ENCODE measurements around the gene LPIN2. TPM values are rescaled to one million over a fixed set of nuclear protein-coding genes. Genes with fewer than 3 reads are reported as not detected.

The LPIN2 gene
- total and polyA plus RNA-seq, 5 donors from 2014 or later, result 39.3 to 61.2 (median 48.2) TPM

DNA sequence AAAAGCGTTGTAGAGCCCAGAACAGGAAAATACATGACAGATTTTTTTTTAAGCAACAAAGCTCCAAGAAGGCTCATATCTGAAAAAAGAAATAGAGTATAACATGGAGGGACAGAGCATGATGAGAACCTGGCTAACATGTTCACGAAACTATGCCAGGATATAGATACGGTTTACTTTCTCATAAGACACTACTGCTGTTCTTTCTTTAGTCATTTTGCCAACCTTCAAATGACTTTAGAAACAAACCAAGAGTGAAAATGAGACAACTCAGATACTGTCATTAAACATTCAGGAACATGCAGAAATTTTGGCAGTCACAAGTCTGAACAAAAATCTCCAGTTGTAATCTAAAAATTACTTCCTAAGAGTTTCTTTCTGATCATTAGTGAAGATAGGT, 14.3 kb downstream of the LPIN2 start:
- no peaks in the 10 kb centered on the region for H3K27me3 Mint-ChIP-seq
- Histone ChIP-seq H3K27me3 (ENCODE audit: control insufficient read depth, insufficient read depth, low read length) (no peaks in the 10 kb centered on the region), H3K9me3 (ENCODE audit: control insufficient read depth in 2 of 2, low read length in 2 of 2) (no peaks in the 10 kb centered on the region), H3K4me1 (ENCODE audit: control insufficient read depth, insufficient read depth, low read length, poor library complexity, severe bottlenecking) (peaks cover 19% of the 10 kb centered on the region), H3K27ac (ENCODE audit: insufficient read depth, low read length, poor library complexity, severe bottlenecking) (no peak overlapping the region), H3K4me3 (ENCODE audit: low read depth, low read length) (peak overlapping the region; percentile 17), H3K36me3 (ENCODE audit: control insufficient read depth, insufficient read depth, low read length) (no peaks in the 10 kb centered on the region)
- no peaks in the 10 kb centered on the region for H3K9me3 Mint-ChIP-seq
- H3K4me3 Mint-ChIP-seq, result peak overlapping the region in 2 of 4 donors; percentile 41 to 44
- DNase-seq, result no peak
- no peaks in the 10 kb centered on the region for H3K36me3 Mint-ChIP-seq
- no peak for ATAC-seq (ENCODE audit: low read depth in 2 of 2)
- peak overlapping the region in 2 of 3 donors; percentile 79 to 82 for H3K27ac Mint-ChIP-seq
- peaks cover 17 to 53% (median 36%) of the 10 kb centered on the region in 4 donors for H3K4me1 Mint-ChIP-seq

DNA sequence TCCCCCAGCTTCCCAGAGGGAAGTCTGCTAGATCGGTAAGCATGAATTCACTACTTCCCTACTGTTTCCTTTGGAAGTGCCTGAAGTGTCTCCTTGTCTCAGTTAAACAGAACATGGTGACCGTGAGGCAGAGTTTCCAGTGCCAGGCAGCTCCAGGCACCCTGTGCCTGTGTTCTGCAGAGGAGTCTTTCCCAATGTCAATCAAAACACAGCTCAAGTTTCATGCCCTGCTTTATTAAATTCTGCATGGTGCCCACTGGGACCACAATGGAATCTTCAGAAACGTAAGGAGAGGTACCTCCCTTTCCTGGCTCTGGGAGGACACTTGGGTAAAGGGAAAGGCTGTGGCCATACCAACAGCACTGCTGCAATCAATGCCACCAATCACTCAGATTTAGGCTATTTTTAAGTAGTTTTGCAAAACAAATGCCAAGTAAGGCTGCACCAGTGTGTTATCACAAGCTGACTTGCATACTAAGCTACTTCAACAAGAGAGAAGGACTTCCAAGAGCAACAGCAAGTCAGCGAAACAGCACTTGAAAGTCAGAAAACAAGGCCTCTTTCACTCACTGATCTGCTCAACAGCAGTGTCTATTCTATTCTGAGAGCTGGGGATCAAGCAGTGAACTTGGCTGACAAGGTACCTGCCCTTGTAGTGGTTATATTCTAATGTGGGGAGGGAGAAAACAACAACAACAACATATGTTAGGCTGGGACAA, 14.9 kb downstream of the LPIN2 start:
- H3K4me1 ChIP-seq (ENCODE audit: control insufficient read depth, insufficient read depth, low read length, poor library complexity, severe bottlenecking), result peaks cover 19% of the 10 kb centered on the region
- ATAC-seq (ENCODE audit: low read depth in 2 of 2) (no peak), DNase-seq (no peak)
- no peaks in the 10 kb centered on the region for H3K27me3 ChIP-seq (ENCODE audit: control insufficient read depth, insufficient read depth, low read length)
- no peak overlapping the region for H3K27ac ChIP-seq (ENCODE audit: insufficient read depth, low read length, poor library complexity, severe bottlenecking)
- Mint-ChIP-seq H3K4me1 (peaks cover 17 to 59% (median 39%) of the 10 kb centered on the region in 4 donors), H3K36me3 (no peaks in the 10 kb centered on the region), H3K4me3 (peak overlapping the region in 2 of 4 donors; percentile 41 to 44), H3K9me3 (no peaks in the 10 kb centered on the region), H3K27me3 (no peaks in the 10 kb centered on the region), H3K27ac (peak overlapping the region; percentile 61 to 82 (median 79))
- no peaks in the 10 kb centered on the region for H3K36me3 ChIP-seq (ENCODE audit: control insufficient read depth, insufficient read depth, low read length)
- H3K4me3 ChIP-seq (ENCODE audit: low read depth, low read length), result no peak overlapping the region
- H3K9me3 ChIP-seq (ENCODE audit: control insufficient read depth in 2 of 2, low read length in 2 of 2), result no peaks in the 10 kb centered on the region

DNA sequence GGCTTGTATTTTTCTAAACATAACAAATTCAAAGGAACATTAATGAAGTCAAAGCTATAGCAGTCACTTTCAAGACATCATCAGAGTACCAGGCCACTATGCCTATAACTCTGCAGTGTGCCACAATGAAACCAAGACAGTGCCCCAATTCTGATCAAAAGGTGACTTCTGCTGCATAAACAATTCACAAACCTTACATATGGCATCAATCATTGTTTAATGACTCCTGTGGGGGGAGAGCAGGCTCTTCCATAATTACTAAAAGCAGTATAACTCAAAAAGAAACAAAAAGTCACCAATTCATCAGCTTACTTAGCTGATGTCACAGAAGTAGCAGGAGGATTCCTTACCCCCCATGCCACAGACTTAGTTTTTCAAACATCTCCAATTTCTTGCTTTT, 15.5 kb downstream of the LPIN2 start:
- Mint-ChIP-seq H3K9me3 (no peaks in the 10 kb centered on the region), H3K4me3 (no peak overlapping the region), H3K36me3 (no peaks in the 10 kb centered on the region), H3K4me1 (peaks cover 19 to 53% (median 37%) of the 10 kb centered on the region in 4 donors), H3K27me3 (no peaks in the 10 kb centered on the region), H3K27ac (peak overlapping the region in 2 of 3 donors; percentile 56 to 61)
- Histone ChIP-seq H3K27me3 (ENCODE audit: control insufficient read depth, insufficient read depth, low read length) (no peaks in the 10 kb centered on the region), H3K4me3 (ENCODE audit: low read depth, low read length) (no peak overlapping the region), H3K4me1 (ENCODE audit: control insufficient read depth, insufficient read depth, low read length, poor library complexity, severe bottlenecking) (peaks cover 19% of the 10 kb centered on the region), H3K27ac (ENCODE audit: insufficient read depth, low read length, poor library complexity, severe bottlenecking) (no peak overlapping the region), H3K9me3 (ENCODE audit: control insufficient read depth in 2 of 2, low read length in 2 of 2) (no peaks in the 10 kb centered on the region), H3K36me3 (ENCODE audit: control insufficient read depth, insufficient read depth, low read length) (no peaks in the 10 kb centered on the region)
- DNase-seq, result no peak
- ATAC-seq (ENCODE audit: low read depth in 2 of 2), result no peak

DNA sequence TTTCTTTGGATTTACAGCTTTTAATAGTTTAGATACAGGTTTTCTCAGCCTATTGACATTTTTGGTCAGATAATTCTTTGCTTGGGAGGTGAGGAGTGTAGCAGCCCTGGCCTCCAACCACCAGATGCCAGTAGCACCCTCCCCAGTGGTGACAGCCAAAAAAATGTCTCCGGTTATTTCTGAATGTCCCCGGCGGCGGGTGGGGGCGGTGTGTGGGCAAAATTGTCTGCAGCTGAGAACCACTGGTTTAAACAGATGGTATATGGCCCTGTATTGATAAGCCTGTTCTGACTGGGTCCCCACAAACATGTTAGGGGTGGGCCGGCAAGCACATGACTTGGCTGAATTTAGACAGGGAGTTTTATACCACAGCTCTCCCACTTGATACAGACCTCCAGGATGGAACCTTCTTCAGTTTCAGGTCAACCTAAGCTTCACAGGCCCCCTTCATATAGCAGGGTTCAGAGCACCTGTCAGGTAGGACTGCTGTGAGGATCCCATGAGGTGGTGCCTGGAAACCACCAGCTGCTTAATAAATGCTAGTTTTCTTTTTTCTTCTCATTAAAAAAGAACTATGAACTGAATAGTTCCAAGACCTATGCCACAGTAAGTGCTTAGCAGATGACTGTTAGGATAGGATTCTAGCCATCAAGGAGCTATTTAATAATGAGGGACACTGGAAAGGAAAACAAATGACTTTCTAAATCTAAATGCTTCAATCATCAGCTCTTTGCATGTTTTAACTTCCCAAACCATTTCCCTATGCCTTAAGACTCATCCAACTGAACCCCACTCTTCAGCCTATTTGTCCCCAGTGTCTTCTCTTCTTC, 18.1 kb downstream of the LPIN2 start:
- no peaks in the 10 kb centered on the region for H3K27me3 ChIP-seq (ENCODE audit: control insufficient read depth, insufficient read depth, low read length)
- Mint-ChIP-seq H3K36me3 (no peaks in the 10 kb centered on the region), H3K4me1 (peaks cover 19 to 50% (median 35%) of the 10 kb centered on the region in 4 donors), H3K4me3 (peak overlapping the region in 2 of 4 donors; percentile 44 to 61), H3K9me3 (no peaks in the 10 kb centered on the region), H3K27ac (peak overlapping the region in 1 of 3 donors; percentile 79), H3K27me3 (no peaks in the 10 kb centered on the region)
- H3K27ac ChIP-seq (ENCODE audit: insufficient read depth, low read length, poor library complexity, severe bottlenecking), result no peak overlapping the region
- ATAC-seq (ENCODE audit: low read depth in 2 of 2) (peak; percentile 89 to 90), DNase-seq (peak; percentile 33 to 72 (median 70))
- H3K9me3 ChIP-seq (ENCODE audit: control insufficient read depth in 2 of 2, low read length in 2 of 2), result no peaks in the 10 kb centered on the region
- H3K4me1 ChIP-seq (ENCODE audit: control insufficient read depth, insufficient read depth, low read length, poor library complexity, severe bottlenecking), result peaks cover 19% of the 10 kb centered on the region
- H3K4me3 ChIP-seq (ENCODE audit: low read depth, low read length), result no peak overlapping the region
- H3K36me3 ChIP-seq (ENCODE audit: control insufficient read depth, insufficient read depth, low read length), result no peaks in the 10 kb centered on the region

DNA sequence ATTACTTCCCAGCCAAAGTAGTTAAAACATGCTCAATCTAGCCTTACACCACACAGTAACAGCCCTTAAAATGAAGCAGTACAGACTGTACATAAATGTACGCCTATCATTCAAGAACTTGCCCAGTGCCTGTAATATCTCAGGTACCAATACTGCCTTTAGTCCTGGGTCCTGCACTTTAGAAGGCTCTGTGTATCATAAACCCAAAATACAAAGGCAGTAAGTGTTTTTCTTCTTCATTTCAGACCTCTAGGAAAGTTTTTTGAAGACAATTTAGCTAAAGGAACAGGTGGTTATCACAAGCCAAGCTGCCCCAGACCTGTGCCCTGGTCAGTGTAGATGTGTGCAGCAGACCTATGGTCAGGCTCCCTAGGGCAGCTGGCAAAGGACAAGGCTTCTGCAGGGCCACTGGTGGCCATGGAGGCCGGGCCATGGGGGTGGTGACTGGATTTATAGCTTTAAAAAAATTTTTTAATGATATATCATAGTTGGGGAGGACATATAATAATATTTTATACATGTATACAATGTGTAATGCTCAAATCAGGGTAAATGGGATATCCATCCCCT, 18.8 kb downstream of the LPIN2 start:
- Histone ChIP-seq H3K27me3 (ENCODE audit: control insufficient read depth, insufficient read depth, low read length) (no peaks in the 10 kb centered on the region), H3K36me3 (ENCODE audit: control insufficient read depth, insufficient read depth, low read length) (no peaks in the 10 kb centered on the region), H3K27ac (ENCODE audit: insufficient read depth, low read length, poor library complexity, severe bottlenecking) (no peak overlapping the region), H3K9me3 (ENCODE audit: control insufficient read depth in 2 of 2, low read length in 2 of 2) (no peaks in the 10 kb centered on the region), H3K4me3 (ENCODE audit: low read depth, low read length) (no peak overlapping the region), H3K4me1 (ENCODE audit: control insufficient read depth, insufficient read depth, low read length, poor library complexity, severe bottlenecking) (peaks cover 19% of the 10 kb centered on the region)
- no peaks in the 10 kb centered on the region for H3K9me3 Mint-ChIP-seq
- H3K4me1 Mint-ChIP-seq, result peaks cover 22 to 52% (median 35%) of the 10 kb centered on the region in 4 donors
- no peak overlapping the region for H3K4me3 Mint-ChIP-seq
- no peaks in the 10 kb centered on the region for H3K27me3 Mint-ChIP-seq
- no peak for DNase-seq
- ATAC-seq (ENCODE audit: low read depth in 2 of 2), result no peak
- H3K36me3 Mint-ChIP-seq, result no peaks in the 10 kb centered on the region
- peak overlapping the region in 1 of 3 donors; percentile 6 for H3K27ac Mint-ChIP-seq

DNA sequence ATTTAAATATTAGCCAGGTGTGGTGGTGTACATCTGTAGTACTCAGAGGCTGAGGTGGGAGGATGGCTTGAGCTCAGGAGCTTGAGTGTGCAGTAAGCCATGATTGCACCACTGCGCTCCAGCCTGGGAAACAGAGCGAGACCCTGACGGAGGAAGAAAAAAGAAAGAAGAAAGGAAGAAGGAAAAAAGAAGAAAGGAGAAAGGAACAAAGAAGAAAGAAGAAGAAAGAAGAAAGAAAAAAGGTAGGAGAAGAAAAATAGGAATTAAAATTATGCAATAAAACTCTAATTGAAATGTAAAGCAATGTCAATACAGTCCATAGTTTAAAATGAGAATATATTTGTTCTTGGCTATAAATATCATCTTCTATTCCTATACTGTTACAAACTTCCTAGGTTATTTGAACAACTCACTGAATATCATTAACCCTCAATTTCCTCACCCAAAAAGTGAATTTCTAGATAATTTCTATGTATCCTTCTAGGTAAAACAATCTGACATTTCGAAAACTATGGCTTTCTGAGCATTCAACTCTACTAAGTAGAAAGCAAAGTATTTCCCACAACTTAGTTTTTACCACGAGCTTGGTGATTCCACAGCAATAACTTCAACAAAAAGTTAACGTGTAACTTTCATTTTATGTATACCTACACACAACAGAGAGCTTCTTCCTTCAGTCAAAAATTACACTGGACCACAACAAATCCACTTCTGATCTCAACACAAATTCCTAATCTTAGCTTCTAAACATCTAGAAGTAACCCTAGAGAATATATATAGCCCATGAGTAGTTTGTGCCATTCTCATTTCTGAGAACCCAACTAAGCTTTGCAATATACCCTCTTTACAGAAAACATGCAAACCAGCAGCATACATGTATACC, 19.7 kb downstream of the LPIN2 start:
- H3K4me3 ChIP-seq (ENCODE audit: low read depth, low read length), result no peak overlapping the region
- H3K9me3 ChIP-seq (ENCODE audit: control insufficient read depth in 2 of 2, low read length in 2 of 2), result no peaks in the 10 kb centered on the region
- H3K4me1 ChIP-seq (ENCODE audit: control insufficient read depth, insufficient read depth, low read length, poor library complexity, severe bottlenecking), result peaks cover 10% of the 10 kb centered on the region
- H3K27ac ChIP-seq (ENCODE audit: insufficient read depth, low read length, poor library complexity, severe bottlenecking), result no peak overlapping the region
- DNase-seq (no peak), ATAC-seq (ENCODE audit: low read depth in 2 of 2) (no peak)
- H3K27ac Mint-ChIP-seq, result peak overlapping the region; percentile 6 to 65 (median 49)
- peak overlapping the region in 1 of 4 donors; percentile 5 for H3K4me3 Mint-ChIP-seq
- no peaks in the 10 kb centered on the region for H3K9me3 Mint-ChIP-seq
- peaks cover 17 to 46% (median 31%) of the 10 kb centered on the region in 4 donors for H3K4me1 Mint-ChIP-seq
- H3K36me3 Mint-ChIP-seq, result no peaks in the 10 kb centered on the region
- no peaks in the 10 kb centered on the region for H3K36me3 ChIP-seq (ENCODE audit: control insufficient read depth, insufficient read depth, low read length)
- H3K27me3 Mint-ChIP-seq, result no peaks in the 10 kb centered on the region
- H3K27me3 ChIP-seq (ENCODE audit: control insufficient read depth, insufficient read depth, low read length), result no peaks in the 10 kb centered on the region
